ENCODE data around the gene RAD1. TPM values are rescaled to one million over a fixed set of nuclear protein-coding genes. Genes with fewer than 3 reads are reported as not detected.

The RAD1 gene
- total RNA-seq, 1 experiment from 2014 or later, result 24.8 TPM

GRCh38 chr5:34957857-34958690 lies 42.8 kb upstream of the RAD1 start:
- intact Hi-C loops (cut with micrococcal nuclease), result loop anchor here (2.0 kb wide), 1 partner anchor 45 kb away; no protein-coding TSS in a partner anchor
- H3K36me3 ChIP-seq (ENCODE audit: control insufficient read depth in 1 of 2, insufficient read depth in 2 of 2, low read length in 2 of 2), result peaks cover 0 to 4% of the 10 kb centered on the region in 2 experiments; a peak in 2 of 4 replicates
- no peak overlapping the region for H3K9ac ChIP-seq (ENCODE audit: low read length)
- H3K27ac ChIP-seq (ENCODE audit: low read depth, low read length), result no peak overlapping the region
- no peak for DNase-seq (ENCODE audit: low read depth, low spot score)
- TF ChIP-seq POLR2A (IDR thresholded peaks at IDR 0.05; ENCODE audit: borderline replicate concordance, extremely low read depth, insufficient read depth, insufficient read length) (no peak), CTCF (IDR thresholded peaks at IDR 0.05 in 2 of 3, conservative IDR thresholded peaks at IDR 0.05 in 1 of 3; ENCODE audit: borderline replicate concordance in 1 of 3, insufficient read depth in 1 of 3, low read depth in 2 of 3, low read length in 2 of 3) (peak; percentile 9 to 69 (median 63); a peak in 5 of 6 replicates), RAD21 (IDR thresholded peaks at IDR 0.05; ENCODE audit: low read depth) (0 out of 2 replicates have a peak, but pooled peaks have one; percentile 21), ELF1 (IDR thresholded peaks at IDR 0.05; ENCODE audit: borderline replicate concordance, low read depth) (no peak), MAX (IDR thresholded peaks at IDR 0.05) (no peak), ATF3 (IDR thresholded peaks at IDR 0.05) (no peak), SP1 (IDR thresholded peaks at IDR 0.05; ENCODE audit: low read depth) (no peak)
- ATAC-seq, result peak; percentile 86
- no peaks in the 10 kb centered on the region for H3K27me3 ChIP-seq (ENCODE audit: insufficient read depth, low read length)
- POLR2A ChIA-PET, result no interaction called here
- RAD21 ChIA-PET (ENCODE audit: low non-redundant PET in 1 of 2, low total read pairs in 2 of 2, uncharacterized antibody in 2 of 2, unreplicated experiment in 2 of 2), result no interaction called here
- H2AFZ ChIP-seq (ENCODE audit: low read depth, low read length, poor library complexity, severe bottlenecking), result no peak overlapping the region
- H3K9me3 ChIP-seq (ENCODE audit: control insufficient read depth in 1 of 2, insufficient read depth in 1 of 2, low read depth in 1 of 2, low read length in 2 of 2), result no peaks in the 10 kb centered on the region
- no peaks in the 10 kb centered on the region for H4K20me1 ChIP-seq (ENCODE audit: insufficient read depth)
- BruUV-seq (replicated peaks), result no TSS peak
- CTCF ChIA-PET, result interaction anchor here (1.2 to 2.7 kb wide), 2 partner anchors 21 to 45 kb away, joined by 3 to 18 read pairs; no protein-coding TSS in a partner anchor
- H3K4me2 ChIP-seq (ENCODE audit: low read length), result no peak overlapping the region
- H3K9me2 ChIP-seq (ENCODE audit: insufficient read depth), result no peaks in the 10 kb centered on the region
- H3K79me2 ChIP-seq (ENCODE audit: insufficient read depth, low read length), result no peaks in the 10 kb centered on the region
- no peak overlapping the region for H3K4me3 ChIP-seq (replicated peaks in 1 of 2; ENCODE audit: low read depth in 1 of 2, low read length in 2 of 2)
- H3K4me1 ChIP-seq (ENCODE audit: control insufficient read depth in 1 of 2, insufficient read depth in 2 of 2, low read length in 2 of 2), result peaks cover 0 to 6% of the 10 kb centered on the region in 2 experiments; a peak in 2 of 4 replicates

All from HCT116 (cell line).